HG02840 (cell line): ENCODE data around the gene OAT.
"Not testable (repeated sequence)": the region's sequence is repeated elsewhere in the genome, so short reads cannot be mapped to it uniquely, and the experiment has no call there.

Source experiments
- ATAC-seq: cut with Tn5 transposase; IDR thresholded peaks from one replicate; pipeline ENCODE4 v1.9.1; 2021; ENCODE audit warnings: mild to moderate bottlenecking, moderate library complexity, moderate number of reproducible peaks; ENCODE audit not compliant: unreplicated experiment, low FRiP score

OAT gene

DNA sequence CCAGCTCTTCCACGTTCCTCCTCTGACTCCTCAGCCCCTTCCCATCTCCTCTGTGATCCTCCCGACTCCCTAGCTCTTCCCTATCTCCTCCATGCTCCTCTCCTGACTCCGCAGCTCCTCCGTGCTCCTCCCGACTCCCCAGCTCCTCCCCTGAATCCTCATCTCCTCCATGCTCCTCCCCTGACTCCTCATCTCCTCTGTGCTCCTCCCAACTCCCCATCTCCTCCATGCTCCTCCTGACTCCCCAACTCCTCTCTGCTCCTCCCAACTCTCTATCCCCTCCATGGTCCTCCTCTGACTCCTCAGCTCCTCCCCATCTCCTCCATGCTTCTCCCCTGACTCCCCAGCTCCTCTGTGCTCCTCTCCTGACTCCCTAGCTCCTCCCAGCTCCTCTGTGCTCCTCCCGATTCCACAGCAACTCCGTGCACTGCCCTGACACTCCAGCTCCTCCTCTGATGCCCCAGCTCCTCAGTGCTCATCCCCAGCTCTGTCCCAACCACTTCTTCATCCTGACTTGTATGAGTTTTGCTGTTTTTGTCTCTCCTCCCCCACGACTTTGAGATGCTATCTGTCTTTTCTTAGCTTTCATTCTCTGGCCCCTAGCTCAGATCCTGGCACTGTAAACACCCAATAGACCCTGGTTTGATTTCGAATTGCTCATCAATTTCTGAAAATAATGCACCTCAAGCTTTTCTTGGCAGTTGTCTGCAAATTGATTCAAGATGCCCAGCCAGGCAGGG is 38.3 kb downstream of the OAT start:
- ATAC-seq = no peak

DNA sequence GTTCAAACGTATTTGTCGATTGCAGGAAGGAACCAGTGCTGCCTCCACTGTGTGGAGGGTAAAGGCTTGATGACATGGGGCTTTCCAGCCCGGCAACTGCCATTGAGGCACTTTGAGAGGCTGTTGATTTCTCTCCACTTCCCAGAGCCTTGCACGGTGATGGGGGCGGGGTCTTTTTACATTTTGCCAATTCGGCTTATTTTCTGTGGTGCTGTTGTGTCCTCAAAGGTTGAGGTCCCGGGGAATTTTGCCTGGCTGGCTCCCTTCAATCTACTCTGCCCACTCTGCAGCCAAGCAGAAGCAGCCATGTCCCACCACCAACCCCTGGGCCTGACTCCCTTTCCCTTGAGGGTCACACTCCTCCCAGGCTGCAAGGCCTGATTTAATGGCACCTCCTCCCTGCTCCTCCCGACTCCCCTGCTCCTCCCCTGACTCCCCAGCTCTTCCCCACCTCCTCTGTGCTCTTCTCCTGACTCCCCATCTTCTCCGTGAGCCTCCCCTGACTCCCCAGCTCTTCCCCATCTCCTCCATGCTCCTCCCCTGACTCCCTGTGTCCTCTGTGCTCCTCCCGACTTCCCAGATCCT is 39.0 kb downstream of the OAT start:
- ATAC-seq = no peak

DNA sequence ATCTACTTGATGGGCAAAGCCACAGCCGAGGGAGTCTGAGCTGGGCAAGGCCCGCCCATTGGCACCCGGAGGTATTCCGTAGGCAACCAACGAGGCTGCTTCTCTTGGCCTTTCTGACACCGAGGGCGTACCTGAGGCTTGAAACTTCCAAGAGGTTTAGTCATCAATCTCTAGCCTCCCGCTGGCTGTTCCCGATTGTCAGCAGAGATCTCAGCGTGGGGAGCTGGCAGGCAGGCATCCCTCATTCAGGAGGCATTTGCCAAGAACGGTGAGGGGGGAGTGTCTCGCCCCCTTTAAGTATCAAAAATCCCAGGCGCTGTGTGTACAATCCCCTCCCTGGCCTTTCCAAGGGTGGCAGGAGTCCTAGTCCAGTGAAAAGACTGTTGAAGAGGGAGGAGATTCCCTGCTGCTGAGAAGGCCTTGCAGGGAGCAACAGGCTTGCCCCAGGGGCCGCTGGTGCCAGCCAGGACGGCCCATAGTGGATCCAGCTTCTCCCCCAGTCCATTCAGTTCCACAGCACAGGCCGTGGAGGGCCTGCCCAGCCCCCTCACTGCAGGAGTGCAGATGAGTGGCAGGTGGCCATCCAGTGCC is 39.7 kb downstream of the OAT start:
- ATAC-seq = no peak

DNA sequence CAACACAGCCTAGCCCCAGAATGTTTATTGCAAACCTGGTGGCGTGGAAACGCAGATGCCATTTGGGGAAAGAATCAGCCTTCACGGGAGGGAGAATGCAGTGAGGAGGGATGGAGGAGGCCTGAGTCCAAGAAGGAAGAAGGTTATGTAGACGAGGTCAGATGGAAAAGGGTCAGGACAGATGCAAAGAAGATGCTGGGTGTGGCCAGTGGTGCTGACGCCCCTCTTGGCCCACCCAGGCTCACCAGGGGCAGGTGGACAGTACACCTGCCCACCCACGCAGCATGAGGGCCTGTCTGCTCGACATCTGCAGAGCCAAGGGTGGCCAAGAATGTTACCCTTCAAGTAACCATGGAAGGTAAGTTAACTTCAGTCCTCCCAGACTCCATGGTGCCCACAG is 40.5 kb downstream of the OAT start:
- no peak for ATAC-seq

DNA sequence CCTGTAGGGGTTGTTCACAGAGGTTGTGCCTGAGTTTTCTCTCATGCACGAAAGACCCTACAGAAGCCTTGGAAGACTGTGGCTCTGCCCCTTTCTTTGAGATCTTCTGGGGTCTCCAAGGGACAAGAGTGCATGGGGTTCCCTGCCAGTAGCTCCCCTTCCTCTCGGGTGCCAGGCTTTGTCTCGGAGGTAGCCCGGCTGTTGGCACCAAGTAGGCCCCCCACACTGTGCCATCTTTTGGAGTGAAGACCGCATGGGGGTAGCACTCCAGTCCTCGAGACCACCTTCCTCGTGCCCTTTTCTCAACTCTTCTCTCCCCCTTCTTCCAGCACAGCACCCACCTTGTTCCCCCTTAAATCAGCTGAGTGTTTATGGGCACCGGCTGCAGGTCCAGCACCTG is 41.6 kb downstream of the OAT start:
- ATAC-seq = no peak

DNA sequence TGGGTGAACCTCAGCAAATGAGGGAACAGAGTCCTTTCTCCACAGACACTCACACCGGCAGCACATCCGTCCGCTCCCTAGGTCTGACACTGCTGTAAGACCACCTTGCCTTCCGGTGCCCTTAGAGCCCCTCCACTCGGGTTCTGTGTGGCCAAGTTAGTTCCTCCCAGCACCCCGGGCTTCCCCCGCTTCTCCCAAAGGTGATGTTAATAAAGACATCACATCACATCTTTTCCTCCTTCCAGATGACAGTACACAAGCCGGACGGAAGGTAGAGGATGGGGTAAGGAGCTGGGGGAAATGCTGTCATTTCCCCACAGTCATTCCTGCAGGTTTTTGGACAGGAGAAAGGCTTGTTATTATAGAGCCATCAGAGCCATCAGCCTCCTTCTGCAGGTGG is 42.3 kb downstream of the OAT start:
- no peak for ATAC-seq

DNA sequence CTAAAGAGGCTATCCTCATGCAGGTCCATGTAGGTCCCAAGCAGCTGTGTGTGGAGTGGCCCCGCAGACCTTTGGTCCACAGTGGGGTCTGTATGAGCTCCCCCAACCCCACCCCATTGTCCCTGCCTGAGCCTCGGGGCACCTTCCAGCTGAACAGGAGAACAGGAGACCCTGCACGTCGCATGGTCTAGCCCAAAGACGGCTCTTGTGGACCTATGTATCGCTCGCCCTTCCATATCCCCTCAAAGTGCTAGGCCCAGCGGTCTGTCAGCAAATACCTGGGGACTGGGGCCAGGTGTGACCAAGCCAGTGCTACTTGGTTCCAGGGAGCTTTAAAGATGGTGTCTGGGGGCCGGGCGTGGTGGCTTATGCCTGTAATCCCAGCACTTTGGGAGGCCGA is 43.0 kb downstream of the OAT start:
- ATAC-seq = no peak

DNA sequence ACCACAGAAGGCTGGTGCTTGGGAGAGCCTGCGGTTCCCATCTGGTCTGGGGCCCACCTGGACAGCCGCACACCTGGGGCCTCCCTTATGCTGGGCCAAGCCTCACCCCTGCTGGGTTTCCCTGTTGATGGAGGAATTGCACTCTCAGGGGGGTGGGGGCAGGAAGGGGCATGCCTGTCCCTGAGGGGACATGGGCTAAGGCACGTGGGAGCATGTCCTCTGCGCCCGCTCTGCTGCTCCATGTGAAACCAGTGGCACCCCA is 43.4 kb downstream of the OAT start:
- no peak for ATAC-seq

DNA sequence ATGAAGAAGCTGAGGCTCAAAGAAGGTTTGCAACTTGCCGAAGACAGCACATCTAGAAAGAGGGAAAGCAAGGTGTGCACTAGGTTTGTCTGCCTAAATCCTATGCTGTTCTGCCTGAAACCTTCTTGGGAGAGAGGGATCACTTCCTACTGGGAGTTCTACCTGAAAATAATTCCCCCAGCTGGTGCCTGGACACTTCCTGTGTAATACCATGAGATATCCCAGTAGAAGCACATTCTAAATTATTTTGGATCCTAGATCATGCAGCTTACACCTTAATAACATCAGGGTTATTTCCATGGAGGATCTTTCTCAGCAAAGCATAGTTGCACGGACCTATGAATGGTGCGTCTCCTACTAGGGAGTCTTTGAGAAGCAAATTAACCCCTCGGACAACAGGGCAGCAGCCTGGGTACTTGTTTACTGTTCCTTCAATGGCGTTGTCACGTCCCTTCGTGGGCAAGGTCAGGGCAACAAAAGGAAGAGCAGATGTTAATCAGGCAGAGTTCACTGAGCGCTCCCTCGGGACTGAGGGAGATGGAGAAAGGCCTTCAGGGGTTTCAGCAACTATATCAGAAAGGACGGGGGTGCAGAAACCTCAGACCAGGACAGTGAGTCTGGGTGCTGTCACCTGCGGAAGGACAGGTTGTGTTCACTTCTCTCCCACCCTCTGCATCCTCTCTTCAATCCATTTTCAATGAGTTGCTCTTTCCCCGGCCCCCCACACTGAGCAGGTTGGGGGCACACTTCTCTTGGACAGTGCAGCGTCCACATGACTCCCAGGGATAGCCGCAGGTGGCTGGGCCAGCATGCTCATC is 44.0 kb downstream of the OAT start:
- ATAC-seq = no peak

DNA sequence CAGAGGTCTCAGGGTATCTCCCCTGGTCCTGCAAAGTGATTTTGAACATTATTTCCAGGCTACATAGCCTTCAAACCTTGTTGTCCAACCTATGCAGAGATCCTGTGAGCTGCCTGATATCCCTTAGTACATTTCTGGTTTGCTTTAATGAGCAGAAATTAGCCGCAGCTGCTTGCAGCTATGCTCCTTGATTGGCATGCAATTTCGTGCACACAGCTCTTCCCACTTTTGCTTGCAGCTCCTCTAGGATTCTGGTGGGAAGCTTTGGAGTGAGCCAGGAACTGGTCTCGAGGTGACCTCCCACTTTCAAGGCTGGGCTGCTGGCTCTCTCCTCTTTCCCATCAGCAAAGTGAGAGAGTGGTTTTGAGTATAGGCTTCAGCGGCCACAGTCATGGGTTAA is 45.8 kb downstream of the OAT start:
- no peak for ATAC-seq

DNA sequence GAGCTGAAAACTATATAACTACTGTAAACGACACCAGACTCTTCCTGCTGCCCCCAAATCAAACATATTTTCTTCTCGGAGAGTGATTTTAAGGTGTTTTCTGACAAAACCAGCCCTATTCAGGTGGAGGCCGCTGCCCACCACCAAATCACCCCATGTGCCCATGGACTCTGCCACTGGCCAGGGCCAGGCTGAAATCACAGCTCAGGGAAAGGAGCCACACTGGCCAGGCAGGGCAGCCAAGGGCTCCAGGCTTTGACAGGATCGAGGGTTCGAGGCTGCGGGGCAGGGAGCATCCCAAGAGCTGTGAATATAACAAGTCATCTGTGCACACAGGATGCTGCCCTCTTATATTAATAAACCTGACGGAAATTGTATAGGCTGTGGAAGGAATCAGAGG is 48.3 kb downstream of the OAT start:
- no peak for ATAC-seq

DNA sequence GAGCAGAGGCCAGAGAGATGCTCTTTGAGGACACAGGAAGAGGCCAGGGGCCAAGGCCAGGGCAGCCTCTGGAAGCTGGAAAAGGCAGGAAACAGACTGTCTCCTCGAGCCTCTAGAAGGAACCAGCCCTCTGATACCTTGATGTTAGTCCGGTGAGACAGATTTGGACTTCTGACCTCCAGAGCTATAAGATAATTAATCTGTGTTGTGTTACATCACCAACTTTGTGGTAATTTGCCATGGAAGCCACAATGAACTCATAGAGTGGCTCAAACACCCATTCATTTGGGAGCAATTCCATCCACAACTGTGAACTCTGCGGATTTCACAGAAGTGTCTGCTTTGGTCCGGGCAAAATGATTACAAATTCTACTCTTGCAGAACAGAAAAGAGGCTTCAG is 48.7 kb downstream of the OAT start:
- ATAC-seq = no peak

DNA sequence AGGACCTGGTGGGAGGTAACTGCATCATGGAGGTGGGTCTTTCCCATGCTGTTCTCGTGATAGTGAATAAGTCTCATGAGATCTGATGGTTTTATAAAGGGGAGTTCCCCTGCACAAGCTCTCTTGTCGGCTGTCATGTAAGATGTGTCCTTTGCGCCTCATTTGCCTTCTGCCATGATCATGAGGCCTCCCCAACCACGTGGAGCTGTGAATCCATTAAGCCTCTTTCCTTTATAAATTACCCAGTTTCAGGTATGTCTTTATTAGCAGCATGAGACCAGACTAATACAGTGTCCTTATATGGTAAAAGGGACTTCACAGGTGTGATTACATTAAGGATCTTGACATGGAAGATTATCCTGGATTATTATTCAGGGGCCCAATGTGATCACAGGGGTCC is 49.2 kb downstream of the OAT start:
- not testable (repeated sequence) for ATAC-seq

DNA sequence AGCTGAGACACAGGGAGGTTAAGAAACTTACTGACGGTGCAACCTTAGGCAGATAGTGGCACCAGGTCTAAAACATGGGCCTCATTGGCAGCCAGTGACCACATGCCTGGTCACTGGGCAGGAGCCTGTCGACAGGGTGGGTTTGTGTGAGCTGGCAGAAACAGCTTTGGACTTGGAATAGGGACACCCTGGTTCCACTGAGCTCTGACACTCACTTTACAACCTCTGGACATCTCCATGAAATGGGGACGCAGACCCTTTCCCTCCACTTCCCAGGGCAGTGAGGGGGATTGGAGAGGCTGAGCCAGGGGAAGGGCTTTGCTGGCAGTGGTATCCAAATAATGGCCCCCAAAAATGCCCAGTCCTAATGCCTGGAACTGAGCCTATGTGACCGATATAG is 49.7 kb downstream of the OAT start:
- no peak for ATAC-seq

DNA sequence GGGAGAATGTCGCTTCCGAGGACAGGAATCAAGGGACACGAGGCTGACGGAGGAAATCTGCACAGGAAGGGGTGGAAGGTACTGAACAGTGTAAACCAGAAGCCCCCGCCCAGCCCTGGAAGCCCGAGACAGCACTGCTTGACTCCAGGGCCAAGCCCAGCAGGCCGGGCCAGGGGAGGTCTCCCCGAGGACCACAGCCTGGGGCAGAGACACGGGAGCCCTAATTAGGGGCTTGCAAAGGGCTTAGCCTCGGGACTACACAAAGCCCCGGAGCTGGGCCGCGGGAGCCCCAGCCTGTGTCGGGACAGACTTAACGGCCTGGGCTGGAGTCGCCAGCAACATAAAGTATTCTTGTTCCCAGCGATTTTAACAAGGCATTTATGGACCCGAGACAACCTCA is 50.8 kb downstream of the OAT start:
- no peak for ATAC-seq

DNA sequence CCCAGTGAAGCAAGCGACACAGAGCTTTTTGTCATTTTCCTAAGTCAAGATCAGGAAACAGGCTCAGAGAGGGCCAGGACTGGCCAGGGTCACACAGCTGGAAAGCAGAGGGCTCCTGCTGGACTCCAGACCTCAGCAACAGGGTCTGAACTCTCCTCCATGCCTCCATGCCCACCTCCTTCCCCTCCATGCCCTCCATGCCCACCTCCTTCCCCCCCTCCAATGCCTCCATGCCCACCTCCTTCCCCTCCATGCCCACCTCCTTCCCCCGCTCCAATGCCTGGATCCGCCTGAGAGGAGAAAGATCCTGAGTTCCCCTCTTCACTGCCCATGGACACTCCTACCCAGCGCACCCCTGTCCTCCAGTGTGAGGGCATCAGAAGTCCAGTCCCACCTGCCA is 51.3 kb downstream of the OAT start:
- no peak for ATAC-seq

DNA sequence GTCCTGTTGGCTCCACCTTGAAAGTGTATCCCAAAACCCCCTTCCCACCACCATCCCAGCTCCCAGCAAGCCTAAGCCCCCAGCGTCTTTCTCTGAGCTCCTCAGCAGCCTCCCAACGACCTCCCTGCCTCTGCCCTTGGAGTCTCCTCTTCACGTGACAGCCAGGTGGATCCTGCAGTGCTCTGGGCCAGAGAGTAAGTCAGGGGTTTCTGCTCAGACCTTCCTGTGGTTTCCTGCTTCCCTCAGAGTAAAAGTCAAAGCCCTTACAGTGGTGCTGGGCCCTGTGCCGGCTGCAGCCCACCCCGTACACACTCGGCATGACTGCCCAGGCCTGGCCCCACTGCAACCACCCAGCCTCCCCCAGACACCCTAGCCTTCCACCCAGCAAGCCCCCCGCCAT is 51.9 kb downstream of the OAT start:
- ATAC-seq = no peak

DNA sequence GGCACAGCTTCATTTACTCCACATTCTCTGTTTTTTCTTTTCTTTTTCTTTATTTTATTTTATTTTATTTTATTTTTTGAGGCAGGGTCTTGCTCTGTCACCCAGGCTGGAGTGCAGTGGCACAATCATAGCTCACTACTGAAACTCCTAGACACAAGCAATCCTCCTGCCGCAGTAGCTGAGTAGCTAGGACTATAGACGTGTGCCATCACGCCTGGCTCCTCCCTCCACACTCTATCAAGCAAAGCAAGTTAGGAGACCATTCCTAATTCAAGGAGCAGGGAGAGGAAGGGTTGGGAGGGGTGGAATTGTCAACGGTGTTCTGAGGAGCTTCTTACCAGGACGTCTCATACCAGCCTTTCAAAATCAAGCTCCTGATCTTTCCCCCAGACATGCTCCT is 52.4 kb downstream of the OAT start:
- ATAC-seq = no peak

DNA sequence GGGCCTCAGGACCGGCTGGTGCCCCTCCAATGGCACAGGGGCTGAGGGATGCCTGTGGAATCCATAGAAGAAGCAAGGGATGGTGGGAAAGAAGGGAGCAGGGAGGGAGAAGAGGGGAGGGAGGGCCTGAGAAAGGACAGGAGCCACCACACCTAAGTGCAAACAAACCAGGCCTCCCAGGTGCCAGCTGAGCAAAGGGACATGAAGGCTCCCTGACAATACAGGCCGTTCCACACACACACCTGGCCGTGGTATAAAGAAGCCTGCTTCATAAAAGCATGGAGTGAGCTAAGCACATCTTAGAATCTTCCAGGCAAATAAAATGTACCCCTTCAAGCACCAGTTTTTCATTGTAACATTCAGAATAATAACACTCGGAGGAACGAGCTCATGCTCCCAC is 54.0 kb downstream of the OAT start:
- no peak for ATAC-seq

DNA sequence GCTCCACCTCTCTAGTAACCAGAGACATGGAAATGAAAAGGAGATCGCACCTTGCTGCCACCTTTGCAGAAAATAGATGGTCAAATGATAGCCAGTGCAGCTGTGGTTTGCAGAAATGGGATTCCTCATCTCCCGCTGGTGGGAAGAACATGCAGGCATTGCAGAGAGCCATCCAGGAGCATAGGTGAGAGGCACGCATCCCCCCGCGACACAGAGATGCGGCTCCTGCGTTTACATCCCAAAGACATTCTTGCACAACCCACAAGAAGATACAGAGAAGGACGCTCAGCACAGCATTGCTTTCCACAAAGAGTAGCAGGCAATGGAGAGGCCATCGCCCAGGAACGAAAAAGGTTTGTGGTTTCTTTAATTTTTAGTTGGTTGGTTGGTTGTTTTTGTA is 56.2 kb downstream of the OAT start:
- no peak for ATAC-seq

DNA sequence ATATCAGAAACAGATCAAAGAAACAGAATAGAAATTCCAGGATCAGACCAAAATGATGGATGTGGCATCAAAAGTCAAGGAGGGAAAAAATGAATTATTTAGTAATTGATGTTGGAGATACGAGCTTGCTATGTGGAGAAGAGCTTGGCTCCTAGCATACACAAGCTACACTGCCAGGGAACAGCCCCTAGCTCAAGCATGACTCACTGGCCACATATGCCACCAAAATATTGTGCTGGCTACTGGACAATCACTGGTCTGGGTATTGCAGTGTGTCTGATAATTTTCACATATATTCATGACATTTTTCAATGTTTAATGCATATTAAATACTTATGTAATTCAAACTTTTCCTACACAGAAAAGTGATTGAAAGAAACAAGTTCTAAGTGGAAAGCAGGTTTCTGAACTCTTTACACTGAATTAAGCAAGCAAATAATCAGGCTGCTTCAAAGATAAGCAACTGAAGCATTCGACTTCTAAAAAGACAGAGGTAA is 59.3 kb downstream of the OAT start:
- ATAC-seq = no peak

DNA sequence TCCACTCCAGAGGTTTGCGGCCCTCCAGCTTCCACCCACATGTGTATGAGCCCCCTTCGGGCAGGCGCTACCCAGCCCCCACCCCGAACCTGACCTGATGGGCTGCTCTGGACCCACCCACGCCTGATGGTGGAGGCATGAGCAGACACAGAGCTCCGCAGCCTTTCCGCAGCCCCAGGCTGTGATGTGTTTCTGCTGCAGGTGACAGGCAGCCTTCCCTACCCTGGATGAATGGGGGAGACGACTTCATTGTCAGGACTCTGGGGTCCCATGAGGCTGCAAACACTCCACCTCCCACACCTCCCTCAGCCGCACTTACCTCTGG is 61.2 kb downstream of the OAT start:
- no peak for ATAC-seq
